Activated B cell treated with CpG ODN at 0.5 μM for 24 hours (primary cell): Measurements from ENCODE around the gene LPCAT4. TPM values are rescaled to one million over a fixed set of nuclear protein-coding genes. Genes with fewer than 3 reads are reported as not detected.

Experiments used
- ATAC-seq: fragments of 200-7000 bp; cut with Tn5 transposase; one replicate; pipeline ENCODE4 v1.10.0; 2021; ENCODE audit warnings: low read depth, mild to moderate bottlenecking, moderate library complexity
- CTCF ChIA-PET: fragments of 350-600 bp; sonication (Branson Sonifier 250); formaldehyde crosslinking; loops from one replicate; lab custom pipeline; 2021; ENCODE audit warnings: antibody characterized with exemption; lab: Charles Lee
- POLR2A ChIA-PET: fragments of 350-600 bp; sonication (Branson Sonifier 250); formaldehyde crosslinking; loops from one replicate; lab custom pipeline; 2021; ENCODE audit warnings: antibody characterized with exemption; lab: Charles Lee
- DNase-seq: peaks from one replicate; pipeline ENCODE4 v3.0.0; 2022
- H3K27ac Mint-ChIP-seq: one replicate; pipeline ENCODE4 v1.8.0; 2020; ENCODE audit warnings: mixed read lengths
- H3K27me3 Mint-ChIP-seq: one replicate; pipeline ENCODE4 v1.8.0; 2021; ENCODE audit warnings: mixed read lengths
- H3K36me3 Mint-ChIP-seq: one replicate; pipeline ENCODE4 v1.8.0; 2021; ENCODE audit warnings: low read depth, mixed read lengths
- H3K4me1 Mint-ChIP-seq: one replicate; pipeline ENCODE4 v1.8.0; 2021; ENCODE audit warnings: mixed read lengths
- H3K4me3 Mint-ChIP-seq: one replicate; pipeline ENCODE4 v1.8.0; 2020; ENCODE audit warnings: mild to moderate bottlenecking, mixed read lengths
- H3K9me3 Mint-ChIP-seq: one replicate; pipeline ENCODE4 v1.8.0; 2020; ENCODE audit warnings: mixed read lengths
- CTCF ChIP-seq: fragments of 200-600 bp; IDR thresholded peaks from one replicate; pipeline ENCODE4 v1.8.0; 2022; ENCODE audit warnings: antibody characterized with exemption, mild to moderate bottlenecking
- intact Hi-C: fragments of 100-400 bp; cut with micrococcal nuclease; formaldehyde crosslinking; loops from one replicate; pipeline ENCODE4 v1.15.1; 2024
- total RNA-seq: library from RNA; stranded (reverse); gene quantifications from 2 replicates; pipeline ENCODE4 v1.2.3, GENCODE V29; 2022

Gene LPCAT4
- total RNA-seq, 1 donor from 2014 or later = 28.8 TPM

- TF ChIP-seq CTCF = no peak
- intact Hi-C loops = loop anchor here (2.0 kb wide), 3 partner anchors 13 to 303 kb away; partner anchors contain the start of genes AVEN and PGBD4
- ChIA-PET POLR2A (interaction anchor here (1.6 to 2.0 kb wide), 2 partner anchors 13 to 26 kb away, joined by 26 to 42 read pairs; partner anchors contain the start of gene LPCAT4), CTCF (interaction anchor here (1.7 to 2.0 kb wide), 2 partner anchors 100 to 132 kb away, joined by 4 to 6 read pairs; partner anchors contain the start of gene KATNBL1)
- Mint-ChIP-seq H3K9me3 (no peaks in the 10 kb centered on the region), H3K27ac (peak overlapping the region; percentile 74), H3K27me3 (no peaks in the 10 kb centered on the region), H3K36me3 (peaks cover 31% of the 10 kb centered on the region), H3K4me3 (peak overlapping the region; percentile 52), H3K4me1 (peaks cover 31% of the 10 kb centered on the region)
- ATAC-seq = no peak
- no peak for DNase-seq
Measured at GRCh38 chr15:34341381-34342212, 25.4 kb downstream of the LPCAT4 start.

- H3K27me3 Mint-ChIP-seq = no peaks in the 10 kb centered on the region
- ATAC-seq = no peak
- ChIA-PET CTCF (interaction anchor here (1.7 kb wide), 1 partner anchor 99 kb away, joined by 4 read pairs; no protein-coding TSS in a partner anchor), POLR2A (interaction anchor here (0.7 to 8.0 kb wide), 2 partner anchors 27 to 41 kb away, joined by 4 to 64 read pairs; partner anchors contain the start of gene LPCAT4)
- no peak for TF ChIP-seq CTCF
- intact Hi-C loops = no loop called here
- peaks cover 46% of the 10 kb centered on the region for H3K4me1 Mint-ChIP-seq
- no peak for DNase-seq
- H3K9me3 Mint-ChIP-seq = no peaks in the 10 kb centered on the region
- H3K27ac Mint-ChIP-seq = peak overlapping the region; percentile 59
- peaks cover 31% of the 10 kb centered on the region for H3K36me3 Mint-ChIP-seq
- H3K4me3 Mint-ChIP-seq = peak overlapping the region; percentile 44
Measured at GRCh38 chr15:34339946-34340345, 27.1 kb downstream of the LPCAT4 start.

- no peak overlapping the region for H3K27ac Mint-ChIP-seq
- no peak for TF ChIP-seq CTCF
- H3K9me3 Mint-ChIP-seq = no peaks in the 10 kb centered on the region
- ChIA-PET CTCF (interaction anchor here (0.5 to 1.4 kb wide), 2 partner anchors 30 to 249 kb away, joined by 3 to 6 read pairs; no protein-coding TSS in a partner anchor), POLR2A (interaction anchor here (1.0 to 8.0 kb wide), 7 partner anchors 11 to 237 kb away, joined by 4 to 113 read pairs (median 11); partner anchors contain the start of genes EMC4, EMC7, LPCAT4 and PGBD4)
- no peak for DNase-seq
- intact Hi-C loops = no loop called here
- H3K27me3 Mint-ChIP-seq = no peaks in the 10 kb centered on the region
- no peak for ATAC-seq
- peaks cover 61% of the 10 kb centered on the region for H3K4me1 Mint-ChIP-seq
- H3K36me3 Mint-ChIP-seq = peaks cover 34% of the 10 kb centered on the region
- peak overlapping the region; percentile 75 for H3K4me3 Mint-ChIP-seq
Measured at GRCh38 chr15:34338347-34338746, 28.6 kb downstream of the LPCAT4 start.

GRCh38 chr15:34337557-34338306 lies 29.3 kb downstream of the LPCAT4 start, which contains the start of gene SLC12A6:
Gene SLC12A6 (minus strand): TSS chr15:34337781. CDS start chr15:34336680, 1,101 bp downstream.
- ChIA-PET POLR2A (interaction anchor here (0.7 to 8.0 kb wide), 10 partner anchors 10 to 246 kb away, joined by 4 to 113 read pairs (median 6); partner anchors contain the start of genes EMC4, EMC7, GOLGA8B and LPCAT4), CTCF (interaction anchor here (0.5 to 2.4 kb wide), 3 partner anchors 12 to 250 kb away, joined by 3 to 6 read pairs (median 6); no protein-coding TSS in a partner anchor)
- Mint-ChIP-seq H3K27me3 (no peaks in the 10 kb centered on the region), H3K27ac (peak within 1 kb of the TSS; percentile 99), H3K4me1 (peaks cover 66% of the 10 kb centered on the region), H3K9me3 (no peaks in the 10 kb centered on the region), H3K36me3 (peaks cover 34% of the 10 kb centered on the region), H3K4me3 (peak within 1 kb of the TSS; percentile 99)
- intact Hi-C loops = loop anchor here (1.0 to 2.0 kb wide), 2 partner anchors 9 to 19 kb away; no protein-coding TSS in a partner anchor
- DNase-seq (peak; percentile 93), ATAC-seq (peak; percentile 82)
- TF ChIP-seq CTCF = no peak
